PC-9 (cell line): ENCODE measurements around the gene TSFM. TPM values are rescaled to one million over a fixed set of nuclear protein-coding genes. Genes with fewer than 3 reads are reported as not detected.

Experiments
- BruUV-seq: library from RNA; stranded (reverse); fragments of 400-500 nt; replicated peaks from 2 replicates; lab custom pipeline; 2021; lab: Mats Ljungman, UMichigan
- CTCF ChIA-PET: fragments of 300-600 bp; sonication (Branson Sonifier 250); formaldehyde crosslinking; loops from one replicate; lab custom pipeline; 2022; ENCODE audit warnings: antibody characterized with exemption; lab: Charles Lee
- POLR2A ChIA-PET: fragments of 300-600 bp; sonication (Branson Sonifier 250); formaldehyde crosslinking; loops from one replicate; lab custom pipeline; 2022; ENCODE audit warnings: antibody characterized with exemption; ENCODE audit not compliant: unreplicated experiment; lab: Charles Lee
- DNase-seq, 2 experiments: peaks; one replicate each; pipeline versions ENCODE4 v3.0.0 to v3.0.0-alpha.2; 2015 to 2022; ENCODE audit warnings: mixed read lengths in 1 of 2
- H2AFZ ChIP-seq: fragments of 200-600 bp; sonication (generic); 2 replicates; pipeline ENCODE4 v1.8.1; 2017; ENCODE audit warnings: antibody characterized with exemption
- H3F3A ChIP-seq: fragments of 200-600 bp; sonication (generic); 2 replicates; pipeline ENCODE4 v1.8.1; 2017; ENCODE audit warnings: antibody characterized with exemption, mild to moderate bottlenecking, low read depth; ENCODE audit not compliant: insufficient read depth
- H3K27ac ChIP-seq: fragments of 200-600 bp; sonication (generic); 2 replicates; pipeline ENCODE4 v1.6.1; 2016; ENCODE audit warnings: mixed run types
- H3K27me3 ChIP-seq: fragments of 200-600 bp; sonication (generic); 2 replicates; pipeline ENCODE4 v1.6.1; 2016; ENCODE audit warnings: low read depth, mixed run types; ENCODE audit not compliant: insufficient read depth
- H3K36me3 ChIP-seq: fragments of 200-600 bp; sonication (generic); 2 replicates; pipeline ENCODE4 v1.6.1; 2016; ENCODE audit warnings: low read depth, mixed run types
- H3K4me1 ChIP-seq: fragments of 200-600 bp; sonication (generic); replicated peaks from 2 replicates; pipeline ENCODE4 v1.6.1; 2016; ENCODE audit warnings: mixed run types; ENCODE audit not compliant: insufficient read depth
- H3K4me2 ChIP-seq: fragments of 200-600 bp; sonication (generic); 2 replicates; pipeline ENCODE4 v1.6.1; 2017; ENCODE audit warnings: mixed run types
- H3K4me3 ChIP-seq: fragments of 200-600 bp; sonication (generic); 2 replicates; pipeline ENCODE4 v1.6.1; 2016; ENCODE audit warnings: mixed run types
- H3K79me2 ChIP-seq: fragments of 200-600 bp; sonication (generic); 2 replicates; pipeline ENCODE4 v1.6.1; 2017; ENCODE audit warnings: low read depth, mixed run types
- H3K9me2 ChIP-seq: fragments of 200-600 bp; sonication (generic); 2 replicates; pipeline ENCODE4 v1.8.1; 2017; ENCODE audit warnings: mild to moderate bottlenecking; ENCODE audit not compliant: insufficient read depth
- H3K9me3 ChIP-seq: fragments of 200-600 bp; sonication (generic); 2 replicates; pipeline ENCODE4 v1.8.1; 2016; ENCODE audit warnings: low read depth; ENCODE audit not compliant: insufficient read depth
- H4K20me1 ChIP-seq: fragments of 200-600 bp; sonication (generic); 2 replicates; pipeline ENCODE4 v1.8.1; 2017; ENCODE audit not compliant: insufficient read depth
- CTCF ChIP-seq: fragments of 200-600 bp; sonication (generic); conservative IDR thresholded peaks from 2 replicates; pipeline ENCODE4 v1.6.1; 2017; ENCODE audit warnings: mixed run types, antibody characterized with exemption, mild to moderate bottlenecking, moderate library complexity
- EZH2 ChIP-seq: fragments of 200-600 bp; sonication (generic); IDR thresholded peaks from 2 replicates; pipeline ENCODE4 v1.8.0; 2017; ENCODE audit warnings: antibody characterized with exemption, low read depth
- intact Hi-C: fragments of 100-400 bp; cut with micrococcal nuclease; formaldehyde crosslinking; loops from one replicate; pipeline ENCODE4 v1.10.0; 2022; ENCODE audit not compliant: unreplicated experiment
- total RNA-seq: library from RNA; stranded (reverse); gene quantifications from 2 replicates; pipeline ENCODE4 v1.2.3, GENCODE V29; 2021

TSFM gene
- total RNA-seq, 1 experiment from 2014 or later = 44.8 TPM

GRCh38 chr12:57840726-57841125, 58.1 kb downstream of the TSFM start:
- Histone ChIP-seq H3K4me1 (peaks cover 15% of the 10 kb centered on the region), H3K27me3 (no peaks in the 10 kb centered on the region), H2AFZ (no peak overlapping the region), H3K9me2 (no peaks in the 10 kb centered on the region), H3K36me3 (peaks cover 3% of the 10 kb centered on the region; the same call in 1 of the 2 replicates), H4K20me1 (peaks cover 87% of the 10 kb centered on the region), H3F3A (no peaks in the 10 kb centered on the region; the same call in 1 of the 2 replicates), H3K4me3 (no peak overlapping the region), H3K79me2 (peaks cover 98% of the 10 kb centered on the region), H3K9me3 (no peaks in the 10 kb centered on the region), H3K4me2 (no peak overlapping the region), H3K27ac (no peak overlapping the region)
- TF ChIP-seq EZH2 (no peak), CTCF (no peak)
- no TSS peak for BruUV-seq
- ChIA-PET POLR2A (no interaction called here), CTCF (no interaction called here)
- no peak for DNase-seq
- intact Hi-C loops = no loop called here

- ChIA-PET CTCF (no interaction called here), POLR2A (no interaction called here)
- Histone ChIP-seq H3K36me3 (peaks cover 3% of the 10 kb centered on the region; the same call in 1 of the 2 replicates), H3F3A (no peaks in the 10 kb centered on the region; the same call in 1 of the 2 replicates), H3K27me3 (no peaks in the 10 kb centered on the region), H3K9me3 (no peaks in the 10 kb centered on the region), H3K4me2 (no peak overlapping the region), H3K4me1 (peaks cover 15% of the 10 kb centered on the region), H3K79me2 (peaks cover 97% of the 10 kb centered on the region), H4K20me1 (peaks cover 79% of the 10 kb centered on the region), H3K9me2 (no peaks in the 10 kb centered on the region), H3K4me3 (no peak overlapping the region), H2AFZ (no peak overlapping the region), H3K27ac (no peak overlapping the region)
- TF ChIP-seq EZH2 (no peak), CTCF (no peak)
- intact Hi-C loops = no loop called here
- no peak for DNase-seq
- BruUV-seq = no TSS peak
These were observed 58.9 kb downstream of the TSFM start for GRCh38 chr12:57841445-57841844.

GRCh38 chr12:57842342-57843294, 60.0 kb downstream of the TSFM start:
- Histone ChIP-seq H4K20me1 (peaks cover 70% of the 10 kb centered on the region), H3K27ac (no peak overlapping the region), H3K4me1 (peaks cover 15% of the 10 kb centered on the region), H3K79me2 (peaks cover 87% of the 10 kb centered on the region), H3K4me2 (no peak overlapping the region), H3K9me2 (no peaks in the 10 kb centered on the region), H3K4me3 (no peak overlapping the region), H3K27me3 (no peaks in the 10 kb centered on the region), H3F3A (no peaks in the 10 kb centered on the region), H2AFZ (no peak overlapping the region), H3K9me3 (no peaks in the 10 kb centered on the region), H3K36me3 (peaks cover 3% of the 10 kb centered on the region; the same call in 1 of the 2 replicates)
- TF ChIP-seq CTCF (no peak), EZH2 (no peak)
- TSS peak; percentile 10 for BruUV-seq
- CTCF ChIA-PET = no interaction called here
- POLR2A ChIA-PET = no interaction called here
- no peak for DNase-seq
- intact Hi-C loops = no loop called here
